ENCODE data around the gene PUDP. TPM values are rescaled to one million over a fixed set of nuclear protein-coding genes. Genes with fewer than 3 reads are reported as not detected.

PUDP gene
- 6.1 and 13.6 TPM in 2 replicates for total RNA-seq

DNA sequence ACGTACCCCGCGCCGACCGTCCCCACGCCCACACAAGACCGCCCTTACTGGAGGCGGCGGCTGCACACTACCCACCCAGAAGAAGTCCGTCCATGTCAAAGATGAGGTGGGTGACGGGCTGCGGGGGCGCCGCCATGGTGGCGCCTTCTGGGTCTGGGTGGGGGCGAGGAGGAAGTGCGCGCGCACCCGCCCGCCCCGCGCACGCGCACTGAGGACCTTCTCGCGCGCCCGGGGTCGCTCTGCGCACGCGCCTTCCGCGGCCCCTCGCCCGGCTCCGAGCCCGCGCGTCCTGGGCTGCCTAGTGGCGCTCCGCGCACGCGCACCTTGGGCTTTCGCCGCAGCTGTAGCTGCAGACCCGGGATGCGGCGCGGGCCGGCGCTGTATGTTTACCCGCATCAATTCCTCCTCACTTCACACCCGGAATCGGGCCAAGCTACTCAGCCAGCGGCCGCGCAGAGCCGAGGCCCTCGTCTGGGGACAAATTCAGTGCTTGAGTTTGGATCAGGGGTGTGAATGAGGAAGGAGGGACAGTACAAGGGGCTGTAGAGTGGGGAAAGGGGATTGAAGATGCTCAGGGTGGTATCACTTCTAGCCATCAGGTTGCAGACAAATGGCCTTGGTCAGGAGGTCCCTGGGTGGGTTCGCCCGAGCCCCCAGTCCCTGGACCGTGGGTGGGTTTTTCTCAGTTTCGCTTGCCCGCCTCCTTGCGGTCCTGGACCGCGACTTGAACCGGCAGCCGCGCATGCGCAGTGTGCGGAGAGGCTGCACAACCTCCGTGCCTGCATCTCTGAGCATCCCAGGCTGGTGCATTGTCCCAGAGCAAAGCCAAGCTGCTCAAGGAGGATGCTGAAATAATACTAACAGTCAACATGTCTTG is at the start of gene PUDP:
TSS of gene PUDP (minus strand) at position 176 of the 877 bp plus-strand sequence. CDS start at position 136, 40 bp downstream.
- FAIRE-seq (no peak), DNase-seq (ENCODE audit: low read depth) (peak; percentile 49)
- TF ChIP-seq, protein P1, sequence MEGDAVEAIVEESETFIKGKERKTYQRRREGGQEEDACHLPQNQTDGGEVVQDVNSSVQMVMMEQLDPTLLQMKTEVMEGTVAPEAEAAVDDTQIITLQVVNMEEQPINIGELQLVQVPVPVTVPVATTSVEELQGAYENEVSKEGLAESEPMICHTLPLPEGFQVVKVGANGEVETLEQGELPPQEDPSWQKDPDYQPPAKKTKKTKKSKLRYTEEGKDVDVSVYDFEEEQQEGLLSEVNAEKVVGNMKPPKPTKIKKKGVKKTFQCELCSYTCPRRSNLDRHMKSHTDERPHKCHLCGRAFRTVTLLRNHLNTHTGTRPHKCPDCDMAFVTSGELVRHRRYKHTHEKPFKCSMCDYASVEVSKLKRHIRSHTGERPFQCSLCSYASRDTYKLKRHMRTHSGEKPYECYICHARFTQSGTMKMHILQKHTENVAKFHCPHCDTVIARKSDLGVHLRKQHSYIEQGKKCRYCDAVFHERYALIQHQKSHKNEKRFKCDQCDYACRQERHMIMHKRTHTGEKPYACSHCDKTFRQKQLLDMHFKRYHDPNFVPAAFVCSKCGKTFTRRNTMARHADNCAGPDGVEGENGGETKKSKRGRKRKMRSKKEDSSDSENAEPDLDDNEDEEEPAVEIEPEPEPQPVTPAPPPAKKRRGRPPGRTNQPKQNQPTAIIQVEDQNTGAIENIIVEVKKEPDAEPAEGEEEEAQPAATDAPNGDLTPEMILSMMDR (IDR thresholded peaks at IDR 0.05; ENCODE audit: insufficient read depth, low read length, severe bottlenecking): peak; percentile 30
- Histone ChIP-seq H3K36me3 (ENCODE audit: control insufficient read depth, insufficient read depth, low read length) (no peaks in the 10 kb centered on the region), H3K27me3 (ENCODE audit: control insufficient read depth, insufficient read depth, low read length) (no peaks in the 10 kb centered on the region), H3K4me3 (ENCODE audit: low read depth, low read length) (peak within 1 kb of the TSS; percentile 69)

DNA sequence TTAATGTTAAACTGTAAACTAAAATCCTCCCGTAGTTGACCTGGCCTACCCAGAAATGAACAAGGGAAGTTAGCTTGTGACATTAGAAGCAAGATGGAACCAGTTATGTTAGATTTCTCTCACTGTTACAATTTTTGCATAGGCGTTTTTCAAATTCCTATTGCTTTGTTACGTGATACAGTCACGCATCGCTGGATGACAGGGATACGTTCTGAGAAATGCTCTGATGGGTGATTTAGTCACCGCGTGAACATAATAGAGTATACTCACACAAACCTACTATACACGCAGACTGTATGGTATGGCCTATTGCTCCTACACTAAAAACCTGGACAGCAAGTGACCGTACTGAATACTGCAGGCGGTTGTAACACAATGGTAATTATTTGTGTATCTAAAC is 46.7 kb upstream of the PUDP start:
- no peaks in the 10 kb centered on the region for H3K27me3 ChIP-seq (ENCODE audit: control insufficient read depth, insufficient read depth, low read length)
- TF ChIP-seq, protein P1 (IDR thresholded peaks at IDR 0.05; ENCODE audit: insufficient read depth, low read length, severe bottlenecking): no peak
- FAIRE-seq (no peak), DNase-seq (ENCODE audit: low read depth) (no peak)
- H3K4me3 ChIP-seq (ENCODE audit: low read depth, low read length): no peak overlapping the region
- no peaks in the 10 kb centered on the region for H3K36me3 ChIP-seq (ENCODE audit: control insufficient read depth, insufficient read depth, low read length)

DNA sequence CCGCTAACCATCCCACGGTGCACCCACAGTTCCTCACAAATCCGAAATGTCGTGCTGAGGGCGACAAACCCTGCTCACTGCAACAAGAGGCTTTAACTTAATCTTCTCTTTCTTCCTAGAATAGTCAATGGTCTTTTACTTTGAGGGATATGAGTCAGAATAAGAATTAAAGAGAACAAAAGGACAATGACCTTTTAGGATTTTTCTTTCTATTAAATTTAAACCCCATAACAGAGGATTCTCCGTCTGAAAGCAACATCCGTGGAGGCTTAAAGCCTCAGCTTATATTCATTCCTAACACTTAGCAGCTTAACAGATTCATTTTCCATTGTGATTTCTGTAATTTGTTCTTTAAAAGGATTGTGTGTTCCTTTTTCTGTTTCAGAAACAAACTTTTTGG is 44.9 kb upstream of the PUDP start:
- no peaks in the 10 kb centered on the region for H3K27me3 ChIP-seq (ENCODE audit: control insufficient read depth, insufficient read depth, low read length)
- FAIRE-seq (no peak), DNase-seq (ENCODE audit: low read depth) (no peak)
- no peak overlapping the region for H3K4me3 ChIP-seq (ENCODE audit: low read depth, low read length)
- TF ChIP-seq, protein P1 (IDR thresholded peaks at IDR 0.05; ENCODE audit: insufficient read depth, low read length, severe bottlenecking): no peak
- no peaks in the 10 kb centered on the region for H3K36me3 ChIP-seq (ENCODE audit: control insufficient read depth, insufficient read depth, low read length)

DNA sequence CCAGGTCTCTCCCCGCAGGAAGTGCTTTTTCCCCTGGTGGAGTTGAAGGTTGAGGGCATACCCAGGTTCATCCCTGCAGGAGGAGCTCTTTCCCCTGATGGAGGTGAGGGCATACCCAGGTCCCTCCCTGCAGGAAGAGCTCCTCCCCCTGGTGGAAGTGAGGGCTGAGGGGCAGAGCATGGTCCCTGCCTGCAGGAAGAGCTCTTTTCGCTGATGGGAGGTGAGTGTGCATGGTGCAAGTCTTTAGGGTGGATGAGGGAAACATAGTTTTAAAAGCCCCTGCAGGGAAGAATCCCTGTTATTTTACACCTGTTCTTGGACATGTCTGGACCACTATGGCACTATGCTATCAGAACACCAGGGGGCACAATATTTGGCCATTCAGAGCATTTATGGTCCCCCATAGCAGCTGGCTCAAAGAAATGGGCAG is 43.7 kb upstream of the PUDP start:
- no peak for DNase-seq (ENCODE audit: low read depth)
- Histone ChIP-seq H3K27me3 (ENCODE audit: control insufficient read depth, insufficient read depth, low read length) (no peaks in the 10 kb centered on the region), H3K36me3 (ENCODE audit: control insufficient read depth, insufficient read depth, low read length) (no peaks in the 10 kb centered on the region), H3K4me3 (ENCODE audit: low read depth, low read length) (no peak overlapping the region)
- FAIRE-seq: no peak
- TF ChIP-seq, protein P1 (IDR thresholded peaks at IDR 0.05; ENCODE audit: insufficient read depth, low read length, severe bottlenecking): peak; percentile 8

DNA sequence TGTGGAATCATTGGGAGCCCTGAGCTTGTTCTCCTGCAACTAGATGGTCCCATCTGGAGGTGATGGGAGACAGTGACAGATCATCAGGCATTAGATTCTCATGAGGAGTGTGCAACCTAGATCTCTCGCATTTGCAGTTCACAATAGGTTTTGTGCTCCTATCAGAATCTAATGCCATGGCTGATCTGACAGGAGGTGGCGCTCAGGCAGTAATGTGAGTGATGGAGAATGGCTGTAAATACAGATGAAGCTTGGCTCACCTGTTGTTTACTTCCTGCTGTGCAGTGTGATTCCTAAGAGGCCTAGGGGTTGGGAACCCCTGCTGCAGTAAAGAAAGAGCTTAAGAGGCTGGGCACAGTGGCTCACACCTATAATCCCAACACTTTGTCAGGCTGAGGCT is 42.2 kb upstream of the PUDP start:
- Histone ChIP-seq H3K27me3 (ENCODE audit: control insufficient read depth, insufficient read depth, low read length) (no peaks in the 10 kb centered on the region), H3K4me3 (ENCODE audit: low read depth, low read length) (no peak overlapping the region), H3K36me3 (ENCODE audit: control insufficient read depth, insufficient read depth, low read length) (no peaks in the 10 kb centered on the region)
- TF ChIP-seq, protein P1 (IDR thresholded peaks at IDR 0.05; ENCODE audit: insufficient read depth, low read length, severe bottlenecking): peak; percentile 8
- DNase-seq (ENCODE audit: low read depth) (no peak), FAIRE-seq (no peak)
